SK-N-SH (cell line): ENCODE data around the gene GPR146. TPM values are rescaled to one million over a fixed set of nuclear protein-coding genes. Genes with fewer than 3 reads are reported as not detected.

Experiments
- CTCF ChIA-PET: fragments of 300-600, 350-600 bp; formaldehyde crosslinking; extraction: SDS; loops from one replicate; lab custom pipeline; 2021; lab: Yijun Ruan, JAX
- POLR2A ChIA-PET: fragments of 350-600 bp; sonication (Branson Sonifier 250); formaldehyde crosslinking; extraction: SDS; loops from one replicate; lab custom pipeline; 2020; ENCODE audit warnings: antibody characterized with exemption, inconsistent platforms; lab: Yijun Ruan, JAX
- DNase-seq: peaks from one replicate; pipeline ENCODE4 v3.0.0; 2012
- H2AFZ ChIP-seq: fragments of 200-600 bp; sonication (generic); 2 replicates; pipeline ENCODE4 v1.8.1; 2016; ENCODE audit warnings: antibody characterized with exemption, mild to moderate bottlenecking, low read depth
- H3F3A ChIP-seq: fragments of 200-600 bp; sonication (generic); replicated peaks from 2 replicates; pipeline ENCODE3; 2016; ENCODE audit warnings: antibody characterized with exemption, mild to moderate bottlenecking; ENCODE audit not compliant: insufficient read depth
- H3K27ac ChIP-seq, 2 experiments: fragments of 200-500 bp in 1 of 2; fragments of 200-600 bp in 1 of 2; sonication (Bioruptor generic) in 1 of 2; sonication (generic), shearing (Covaris generic) in 1 of 2; 2 replicates each; pipeline versions ENCODE4 v1.5.1 to v1.6.1; 2014 to 2016; ENCODE audit warnings: low read depth in 2 of 2, inconsistent platforms in 1 of 2, low read length in 1 of 2, mild to moderate bottlenecking in 1 of 2, mixed read lengths in 1 of 2
- H3K27me3 ChIP-seq: fragments of 200-600 bp; sonication (generic), shearing (Covaris generic); 2 replicates; pipeline ENCODE4 v1.6.1; 2016; ENCODE audit warnings: mixed run types; ENCODE audit not compliant: insufficient read depth
- H3K36me3 ChIP-seq, 2 experiments: fragments of 200-500 bp in 1 of 2; fragments of 200-600 bp in 1 of 2; sonication (Bioruptor generic) in 1 of 2; sonication (generic) in 1 of 2; replicated peaks in 1 of 2; 2 replicates each; pipeline versions ENCODE3 to v1.5.1; 2014 to 2016; ENCODE audit warnings: low read length in 1 of 2, mild to moderate bottlenecking in 1 of 2; ENCODE audit not compliant: insufficient read depth in 2 of 2, control insufficient read depth in 1 of 2
- H3K4me1 ChIP-seq, 2 experiments: fragments of 200-500 bp in 1 of 2; fragments of 200-600 bp in 1 of 2; sonication (Bioruptor generic) in 1 of 2; sonication (generic), shearing (Covaris generic) in 1 of 2; 2 replicates each; pipeline versions ENCODE4 v1.5.1 to v1.6.1; 2014 to 2016; ENCODE audit warnings: low read depth in 1 of 2, low read length in 1 of 2, mixed run types in 1 of 2; ENCODE audit not compliant: insufficient read depth in 2 of 2, control insufficient read depth in 1 of 2
- H3K4me2 ChIP-seq: fragments of 200-600 bp; sonication (generic), shearing (Covaris generic); 2 replicates; pipeline ENCODE4 v1.6.1; 2017; ENCODE audit warnings: mixed run types
- H3K4me3 ChIP-seq, 2 experiments: fragments of 200-500 bp in 1 of 2; fragments of 200-600 bp in 1 of 2; sonication (Bioruptor generic) in 1 of 2; sonication (generic), shearing (Covaris generic) in 1 of 2; 2 replicates each; pipeline versions ENCODE4 v1.5.1 to v1.8.1; 2014 to 2016; ENCODE audit warnings: low read depth in 2 of 2, inconsistent platforms in 1 of 2, low read length in 1 of 2, mild to moderate bottlenecking in 1 of 2, mixed read lengths in 1 of 2, moderate library complexity in 1 of 2
- H3K79me2 ChIP-seq: fragments of 200-600 bp; sonication (generic); 2 replicates; pipeline ENCODE4 v1.8.1; 2017; ENCODE audit warnings: mild to moderate bottlenecking; ENCODE audit not compliant: insufficient read depth
- H3K9ac ChIP-seq: fragments of 200-600 bp; sonication (generic); 2 replicates; pipeline ENCODE4 v1.6.1; 2017; ENCODE audit warnings: mixed run types
- H3K9me2 ChIP-seq: fragments of 200-600 bp; sonication (generic); 2 replicates; pipeline ENCODE4 v1.6.1; 2017; ENCODE audit warnings: mixed run types
- H3K9me3 ChIP-seq: fragments of 200-600 bp; sonication (generic); 2 replicates; pipeline ENCODE4 v1.6.1; 2017; ENCODE audit warnings: mixed run types, mild to moderate bottlenecking, moderate library complexity
- H4K20me1 ChIP-seq: fragments of 200-600 bp; sonication (generic); 2 replicates; pipeline ENCODE4 v1.6.1; 2017; ENCODE audit warnings: mild to moderate bottlenecking, mixed run types; ENCODE audit not compliant: insufficient read depth
- ELF1 ChIP-seq: IDR thresholded peaks from 2 replicates; pipeline ENCODE4 v1.4.0; 2012
- EP300 ChIP-seq, 2 experiments: IDR thresholded peaks; 2 replicates each; pipeline versions ENCODE4 v1.4.0 to v1.6.1; 2012; ENCODE audit warnings: borderline replicate concordance in 1 of 2, low read depth in 1 of 2, low read length in 1 of 2
- EZH2phosphoT487 ChIP-seq: fragments of 200-600 bp; sonication (generic); IDR thresholded peaks from 2 replicates; pipeline ENCODE4 v1.6.1; 2017; ENCODE audit warnings: low read depth, mixed run types, mild to moderate bottlenecking, antibody characterized with exemption, moderate library complexity, borderline replicate concordance
- FOSL2 ChIP-seq: IDR thresholded peaks from 2 replicates; pipeline ENCODE4 v1.4.0; 2012; ENCODE audit warnings: low read depth, mild to moderate bottlenecking, moderate library complexity, borderline replicate concordance
- FOXJ3 ChIP-seq: sonication (generic); formaldehyde crosslinking; IDR thresholded peaks from 2 replicates; pipeline ENCODE4 v1.5.1; 2020; ENCODE audit warnings: mild to moderate bottlenecking, missing genetic modification reagents
- FOXM1 ChIP-seq: IDR thresholded peaks from 2 replicates; pipeline ENCODE4 v1.4.0; 2012; ENCODE audit warnings: low read depth, mild to moderate bottlenecking
- GABPA ChIP-seq: IDR thresholded peaks from 2 replicates; pipeline ENCODE4 v1.4.0; 2012; ENCODE audit warnings: low read depth, mild to moderate bottlenecking
- IRF3 ChIP-seq: fragments of 150-350 bp; IDR thresholded peaks from 2 replicates; pipeline ENCODE4 v1.6.1; 2016; ENCODE audit warnings: mild to moderate bottlenecking, low read depth, low read length
- RCOR1 ChIP-seq: fragments of 150-350 bp; IDR thresholded peaks from 2 replicates; pipeline ENCODE4 v1.6.1; 2017; ENCODE audit warnings: antibody characterized with exemption, low read length
- RFX5 ChIP-seq: IDR thresholded peaks from 2 replicates; pipeline ENCODE4 v1.6.1; 2012; ENCODE audit warnings: mild to moderate bottlenecking, improper control_type of control experiment, low read length
- SIN3A ChIP-seq: IDR thresholded peaks from 2 replicates; pipeline ENCODE4 v1.6.1; 2012; ENCODE audit warnings: low read depth, mild to moderate bottlenecking, low read length, moderate library complexity, borderline replicate concordance
- SMC3 ChIP-seq: IDR thresholded peaks from 2 replicates; pipeline ENCODE4 v1.6.1; 2012; ENCODE audit warnings: low read depth, low read length, improper control_type of control experiment
- TCF12 ChIP-seq: IDR thresholded peaks from 2 replicates; pipeline ENCODE4 v1.4.0; 2012
- TEAD4 ChIP-seq: IDR thresholded peaks from 2 replicates; pipeline ENCODE4 v1.4.0; 2012; ENCODE audit warnings: mild to moderate bottlenecking, borderline replicate concordance; ENCODE audit not compliant: insufficient read depth
- YY1 ChIP-seq: IDR thresholded peaks from 2 replicates; pipeline ENCODE4 v1.4.0; 2012; ENCODE audit warnings: low read depth, mild to moderate bottlenecking
- WGBS: methylation state at CpG from one replicate; pipeline ENCODE4 v1.1.6; 2017; ENCODE audit warnings: low lambda C conversion rate; 5-methylcytosine and 5-hydroxymethylcytosine counted together
- polyA plus RNA-seq, 3 experiments: library from polyadenylated mRNA; depleted of rRNA; stranded (reverse); fragments of >200 nt; gene quantifications; 2 replicates each; pipeline ENCODE4 v1.2.3, GENCODE V29; 2012
- TF ChIP-seq, protein P1 (sequence below): IDR thresholded peaks from 2 replicates; pipeline ENCODE4; 2012
- TF ChIP-seq, protein P2 (sequence below): fragments of 200-600 bp; sonication (generic); IDR thresholded peaks from 2 replicates; pipeline ENCODE4 v1.6.1; 2017; ENCODE audit warnings: antibody characterized with exemption, mild to moderate bottlenecking, moderate library complexity
- TF ChIP-seq, protein P3 (sequence below): IDR thresholded peaks from 2 replicates; pipeline ENCODE4 v1.4.0; 2012; ENCODE audit warnings: low read depth, borderline replicate concordance
- TF ChIP-seq, protein P4 (sequence below): fragments of 150-350 bp; IDR thresholded peaks from 2 replicates; pipeline ENCODE4 v1.6.1; 2017; ENCODE audit warnings: antibody characterized with exemption, low read length, low read depth, borderline replicate concordance

GPR146 gene
- polyA plus RNA-seq, 1 of the 3 experiments (the other 2 are of a cell fraction), result 1.4 TPM

DNA sequence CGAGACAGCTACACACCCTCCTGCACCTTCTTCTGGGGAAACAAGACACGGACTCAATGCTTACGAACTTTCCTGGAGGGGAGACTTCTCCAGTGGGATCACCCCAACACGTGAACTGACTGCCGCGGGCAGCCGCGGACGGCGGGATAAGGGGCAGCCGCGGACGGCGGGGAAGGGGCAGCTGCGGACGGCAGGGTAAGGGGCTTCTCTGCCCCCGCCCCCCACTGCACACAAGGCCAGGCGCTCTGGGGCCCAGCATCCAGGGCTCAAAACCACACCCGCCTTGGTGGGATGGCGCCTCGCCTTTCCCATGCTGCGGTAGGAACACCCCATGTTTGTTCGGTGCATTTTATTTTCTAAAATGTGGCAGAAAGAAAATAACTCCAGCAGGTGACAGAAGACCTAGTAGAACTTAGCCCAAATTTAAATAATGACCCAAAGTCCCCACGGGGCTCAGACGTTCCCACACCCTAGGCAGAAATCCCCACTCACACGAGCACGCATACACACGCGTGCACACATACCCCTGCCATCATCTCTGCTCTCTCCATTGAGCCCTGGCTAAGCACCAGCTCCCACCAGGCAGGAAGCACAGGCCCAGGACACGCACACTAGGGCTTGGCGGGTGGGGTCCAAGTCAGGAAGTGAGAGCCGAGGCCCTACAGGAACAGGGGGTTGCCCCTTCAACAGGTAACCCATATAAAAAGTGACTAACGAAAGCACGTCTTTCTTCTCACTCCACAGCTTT lies 26.6 kb upstream of the GPR146 start:
- Histone ChIP-seq H3K9ac (no peak overlapping the region), H4K20me1 (peaks cover 94% of the 10 kb centered on the region), H3K9me2 (no peaks in the 10 kb centered on the region), H3K4me2 (no peak overlapping the region), H2AFZ (no peak overlapping the region), H3K36me3 (peaks cover 22 to 25% of the 10 kb centered on the region in 2 experiments), H3K27ac (no peak overlapping the region), H3K4me3 (no peak overlapping the region), H3K79me2 (peaks cover 75% of the 10 kb centered on the region; the same call in 1 of the 2 replicates), H3K27me3 (no peaks in the 10 kb centered on the region), H3F3A (no peaks in the 10 kb centered on the region), H3K4me1 (peaks cover 0 to 3% of the 10 kb centered on the region in 2 experiments; a peak in 1 of 4 replicates), H3K9me3 (no peaks in the 10 kb centered on the region)
- TF ChIP-seq SIN3A, result no peak
- TF ChIP-seq RFX5, result no peak
- TF ChIP-seq EP300 (IDR thresholded peaks at IDR 0.05; ENCODE audit: borderline replicate concordance in 1 of 2, low read depth in 1 of 2, low read length in 1 of 2), result no peak
- TF ChIP-seq EZH2phosphoT487, result no peak
- TF ChIP-seq GABPA, result no peak
- no peak for TF ChIP-seq YY1
- TF ChIP-seq, protein P1, sequence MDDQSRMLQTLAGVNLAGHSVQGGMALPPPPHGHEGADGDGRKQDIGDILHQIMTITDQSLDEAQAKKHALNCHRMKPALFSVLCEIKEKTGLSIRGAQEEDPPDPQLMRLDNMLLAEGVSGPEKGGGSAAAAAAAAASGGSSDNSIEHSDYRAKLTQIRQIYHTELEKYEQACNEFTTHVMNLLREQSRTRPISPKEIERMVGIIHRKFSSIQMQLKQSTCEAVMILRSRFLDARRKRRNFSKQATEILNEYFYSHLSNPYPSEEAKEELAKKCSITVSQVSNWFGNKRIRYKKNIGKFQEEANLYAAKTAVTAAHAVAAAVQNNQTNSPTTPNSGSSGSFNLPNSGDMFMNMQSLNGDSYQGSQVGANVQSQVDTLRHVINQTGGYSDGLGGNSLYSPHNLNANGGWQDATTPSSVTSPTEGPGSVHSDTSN, result no peak
- no peak for TF ChIP-seq TEAD4
- TF ChIP-seq FOXJ3, result no peak
- TF ChIP-seq IRF3, result no peak
- ChIA-PET CTCF (interaction anchor here (1.1 to 4.8 kb wide), 3 partner anchors 16 to 48 kb away, joined by 3 to 44 read pairs (median 11); no protein-coding TSS in a partner anchor), POLR2A (no interaction called here)
- no peak for DNase-seq
- WGBS, result 97% methylated on average over 33 of the region's 34 CpGs

GRCh38 chr7:1018334-1018695 lies 26.0 kb upstream of the GPR146 start:
- CTCF ChIA-PET, result interaction anchor here (1.0 to 4.8 kb wide), 4 partner anchors 16 to 70 kb away, joined by 3 to 44 read pairs (median 7); partner anchors contain the start of gene GPER1
- Histone ChIP-seq H4K20me1 (peaks cover 94% of the 10 kb centered on the region), H2AFZ (no peak overlapping the region), H3K27me3 (no peaks in the 10 kb centered on the region), H3K4me1 (peaks cover 0 to 3% of the 10 kb centered on the region in 2 experiments; a peak in 1 of 4 replicates), H3K9ac (no peak overlapping the region), H3F3A (no peaks in the 10 kb centered on the region), H3K79me2 (peaks cover 75% of the 10 kb centered on the region; the same call in 1 of the 2 replicates), H3K9me2 (no peaks in the 10 kb centered on the region), H3K27ac (no peak overlapping the region), H3K4me3 (no peak overlapping the region), H3K36me3 (peaks cover 22 to 25% of the 10 kb centered on the region in 2 experiments), H3K9me3 (no peaks in the 10 kb centered on the region), H3K4me2 (no peak overlapping the region)
- DNase-seq, result no peak
- POLR2A ChIA-PET, result no interaction called here
- WGBS, result 98% methylated on average over 12 of the region's 13 CpGs
- no peak for TF ChIP-seq FOSL2
- no peak for TF ChIP-seq SMC3
- no peak for TF ChIP-seq FOXJ3
- TF ChIP-seq TCF12, result no peak
- TF ChIP-seq EZH2phosphoT487, result no peak
- no peak for TF ChIP-seq ELF1
- TF ChIP-seq, protein P2, sequence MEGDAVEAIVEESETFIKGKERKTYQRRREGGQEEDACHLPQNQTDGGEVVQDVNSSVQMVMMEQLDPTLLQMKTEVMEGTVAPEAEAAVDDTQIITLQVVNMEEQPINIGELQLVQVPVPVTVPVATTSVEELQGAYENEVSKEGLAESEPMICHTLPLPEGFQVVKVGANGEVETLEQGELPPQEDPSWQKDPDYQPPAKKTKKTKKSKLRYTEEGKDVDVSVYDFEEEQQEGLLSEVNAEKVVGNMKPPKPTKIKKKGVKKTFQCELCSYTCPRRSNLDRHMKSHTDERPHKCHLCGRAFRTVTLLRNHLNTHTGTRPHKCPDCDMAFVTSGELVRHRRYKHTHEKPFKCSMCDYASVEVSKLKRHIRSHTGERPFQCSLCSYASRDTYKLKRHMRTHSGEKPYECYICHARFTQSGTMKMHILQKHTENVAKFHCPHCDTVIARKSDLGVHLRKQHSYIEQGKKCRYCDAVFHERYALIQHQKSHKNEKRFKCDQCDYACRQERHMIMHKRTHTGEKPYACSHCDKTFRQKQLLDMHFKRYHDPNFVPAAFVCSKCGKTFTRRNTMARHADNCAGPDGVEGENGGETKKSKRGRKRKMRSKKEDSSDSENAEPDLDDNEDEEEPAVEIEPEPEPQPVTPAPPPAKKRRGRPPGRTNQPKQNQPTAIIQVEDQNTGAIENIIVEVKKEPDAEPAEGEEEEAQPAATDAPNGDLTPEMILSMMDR, result no peak
- no peak for TF ChIP-seq RCOR1
- TF ChIP-seq EP300 (IDR thresholded peaks at IDR 0.05; ENCODE audit: borderline replicate concordance in 1 of 2, low read depth in 1 of 2, low read length in 1 of 2), result no peak
- TF ChIP-seq, protein P3, sequence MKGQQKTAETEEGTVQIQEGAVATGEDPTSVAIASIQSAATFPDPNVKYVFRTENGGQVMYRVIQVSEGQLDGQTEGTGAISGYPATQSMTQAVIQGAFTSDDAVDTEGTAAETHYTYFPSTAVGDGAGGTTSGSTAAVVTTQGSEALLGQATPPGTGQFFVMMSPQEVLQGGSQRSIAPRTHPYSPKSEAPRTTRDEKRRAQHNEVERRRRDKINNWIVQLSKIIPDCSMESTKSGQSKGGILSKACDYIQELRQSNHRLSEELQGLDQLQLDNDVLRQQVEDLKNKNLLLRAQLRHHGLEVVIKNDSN, result no peak
- TF ChIP-seq IRF3, result no peak
- TF ChIP-seq FOXM1, result no peak
- TF ChIP-seq GABPA, result no peak
- TF ChIP-seq, protein P4, sequence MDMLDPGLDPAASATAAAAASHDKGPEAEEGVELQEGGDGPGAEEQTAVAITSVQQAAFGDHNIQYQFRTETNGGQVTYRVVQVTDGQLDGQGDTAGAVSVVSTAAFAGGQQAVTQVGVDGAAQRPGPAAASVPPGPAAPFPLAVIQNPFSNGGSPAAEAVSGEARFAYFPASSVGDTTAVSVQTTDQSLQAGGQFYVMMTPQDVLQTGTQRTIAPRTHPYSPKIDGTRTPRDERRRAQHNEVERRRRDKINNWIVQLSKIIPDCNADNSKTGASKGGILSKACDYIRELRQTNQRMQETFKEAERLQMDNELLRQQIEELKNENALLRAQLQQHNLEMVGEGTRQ, result no peak
